WERI-Rb-1 (cell line): Measurements from ENCODE around the gene MDFI.

Experiments used
- DNase-seq: peaks from one replicate; pipeline ENCODE4 v3.0.0-alpha.2; 2020
- H3K27ac ChIP-seq: fragments of 250-450 bp; sonication (Bioruptor Pico); 2 replicates; pipeline ENCODE4 v1.5.1; 2020; ENCODE audit warnings: mild to moderate bottlenecking, moderate library complexity
- H3K27me3 ChIP-seq: fragments of 250-450 bp; sonication (Bioruptor Pico); 2 replicates; pipeline ENCODE4 v1.5.1; 2021; ENCODE audit warnings: mild to moderate bottlenecking, low read depth, moderate library complexity; ENCODE audit not compliant: insufficient read depth, severe bottlenecking
- H3K36me3 ChIP-seq: fragments of 250-450 bp; sonication (Bioruptor Pico); 2 replicates; pipeline ENCODE4 v1.5.1; 2020; ENCODE audit warnings: mild to moderate bottlenecking, moderate library complexity
- H3K4me3 ChIP-seq: 2 replicates; pipeline ENCODE4 v1.5.1; 2011; ENCODE audit warnings: low read depth, mild to moderate bottlenecking, control low read depth, low read length
- H3K9me3 ChIP-seq: fragments of 250-450 bp; sonication (Bioruptor Pico); 2 replicates; pipeline ENCODE4 v1.5.1; 2021; ENCODE audit warnings: mild to moderate bottlenecking, moderate library complexity; ENCODE audit not compliant: severe bottlenecking
- TF ChIP-seq, protein P1 (sequence below): IDR thresholded peaks from 2 replicates; pipeline ENCODE4 v1.5.1; 2011; ENCODE audit warnings: low read depth, mild to moderate bottlenecking, control low read depth, inconsistent platforms, low read length

Gene MDFI

DNA sequence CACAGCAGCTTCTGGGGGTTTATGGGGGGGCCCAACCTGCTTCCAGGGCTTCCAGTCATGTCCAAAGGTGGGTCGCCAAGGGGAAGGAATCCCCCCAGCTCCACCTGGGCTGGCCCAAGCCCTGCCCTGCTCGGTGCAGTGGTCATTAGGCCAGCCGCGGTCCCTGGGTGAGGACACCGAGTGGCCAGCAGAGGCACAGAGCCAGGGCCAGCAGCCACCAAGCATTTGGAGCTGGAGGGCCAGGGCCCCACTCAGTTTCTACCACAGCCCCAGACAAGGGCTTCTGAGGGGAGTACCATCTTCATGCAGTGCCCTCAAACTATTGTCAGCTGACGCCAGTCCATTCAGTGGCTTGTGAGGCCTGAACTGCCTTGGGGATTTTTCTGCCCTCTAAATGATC lies 57.6 kb downstream of the MDFI start:
- no peak overlapping the region for H3K4me3 ChIP-seq
- DNase-seq: no peak
- H3K27ac ChIP-seq: no peak overlapping the region
- H3K36me3 ChIP-seq: no peaks in the 10 kb centered on the region
- no peaks in the 10 kb centered on the region for H3K9me3 ChIP-seq
- TF ChIP-seq, protein P1, sequence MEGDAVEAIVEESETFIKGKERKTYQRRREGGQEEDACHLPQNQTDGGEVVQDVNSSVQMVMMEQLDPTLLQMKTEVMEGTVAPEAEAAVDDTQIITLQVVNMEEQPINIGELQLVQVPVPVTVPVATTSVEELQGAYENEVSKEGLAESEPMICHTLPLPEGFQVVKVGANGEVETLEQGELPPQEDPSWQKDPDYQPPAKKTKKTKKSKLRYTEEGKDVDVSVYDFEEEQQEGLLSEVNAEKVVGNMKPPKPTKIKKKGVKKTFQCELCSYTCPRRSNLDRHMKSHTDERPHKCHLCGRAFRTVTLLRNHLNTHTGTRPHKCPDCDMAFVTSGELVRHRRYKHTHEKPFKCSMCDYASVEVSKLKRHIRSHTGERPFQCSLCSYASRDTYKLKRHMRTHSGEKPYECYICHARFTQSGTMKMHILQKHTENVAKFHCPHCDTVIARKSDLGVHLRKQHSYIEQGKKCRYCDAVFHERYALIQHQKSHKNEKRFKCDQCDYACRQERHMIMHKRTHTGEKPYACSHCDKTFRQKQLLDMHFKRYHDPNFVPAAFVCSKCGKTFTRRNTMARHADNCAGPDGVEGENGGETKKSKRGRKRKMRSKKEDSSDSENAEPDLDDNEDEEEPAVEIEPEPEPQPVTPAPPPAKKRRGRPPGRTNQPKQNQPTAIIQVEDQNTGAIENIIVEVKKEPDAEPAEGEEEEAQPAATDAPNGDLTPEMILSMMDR: no peak; the same call in 1 of the 2 replicates
- no peaks in the 10 kb centered on the region for H3K27me3 ChIP-seq

DNA sequence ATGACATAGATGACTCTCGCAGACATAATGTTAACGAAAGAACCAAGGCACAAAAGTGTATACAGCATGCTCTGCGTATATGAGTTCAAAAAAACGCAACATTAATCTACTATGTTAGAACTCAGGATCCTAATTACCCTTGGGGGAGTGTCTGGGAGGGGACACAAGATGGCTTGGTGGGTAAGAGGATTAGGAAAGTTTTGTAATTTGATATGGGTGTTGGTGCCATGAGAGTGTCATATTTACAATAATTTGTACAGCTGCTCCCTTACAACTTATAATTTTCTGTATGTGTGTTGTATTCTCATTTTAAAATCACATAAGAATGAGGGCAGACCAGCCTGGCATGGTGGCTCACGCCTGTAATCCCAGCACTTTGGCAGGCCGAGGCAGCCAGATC lies 58.5 kb downstream of the MDFI start:
- no peaks in the 10 kb centered on the region for H3K27me3 ChIP-seq
- no peaks in the 10 kb centered on the region for H3K36me3 ChIP-seq
- no peak overlapping the region for H3K4me3 ChIP-seq
- TF ChIP-seq, protein P1: no peak
- DNase-seq: no peak
- no peaks in the 10 kb centered on the region for H3K9me3 ChIP-seq
- H3K27ac ChIP-seq: no peak overlapping the region

DNA sequence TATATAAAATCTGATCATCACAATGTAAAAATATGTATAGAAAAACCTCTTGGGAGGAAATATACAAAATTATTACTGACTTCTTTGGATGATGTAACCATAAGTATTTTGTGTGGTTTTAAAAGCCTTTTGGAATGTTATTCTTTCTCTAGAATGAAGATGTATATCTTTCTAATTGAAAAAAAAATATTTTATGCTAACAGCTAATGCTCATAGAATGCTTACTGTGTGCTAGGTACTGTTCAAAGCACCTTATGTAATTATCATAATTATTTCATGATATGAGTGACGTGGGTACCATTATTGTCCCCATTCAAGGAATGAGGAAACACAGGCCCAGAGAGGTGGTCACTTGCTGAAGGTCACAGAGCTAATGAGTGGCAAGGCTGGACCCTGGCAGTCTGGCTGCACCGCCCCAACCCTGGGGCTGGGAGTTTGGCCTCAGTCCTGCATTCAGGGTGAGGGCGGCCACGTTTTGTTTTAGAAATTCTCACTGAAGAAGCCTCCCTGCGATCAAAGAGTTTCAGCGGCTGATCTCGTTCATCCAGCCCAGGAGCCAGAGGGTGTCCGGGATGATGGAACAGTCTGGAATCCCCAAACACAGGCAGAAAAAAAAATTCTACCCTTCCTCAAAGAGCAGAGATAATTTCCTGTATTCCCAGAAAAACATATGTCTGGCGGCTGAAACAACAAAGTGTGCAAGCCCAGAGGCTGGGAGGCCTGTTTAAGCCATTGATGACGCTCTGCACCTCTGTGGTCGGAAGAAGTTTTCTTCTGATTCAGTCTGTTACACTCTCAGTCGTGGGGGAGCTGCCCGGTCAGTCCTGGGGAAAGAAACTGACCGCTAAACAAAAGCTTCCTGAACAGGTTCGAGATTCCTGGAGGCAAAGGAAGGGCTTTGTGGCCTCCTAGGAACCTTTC lies 59.9 kb downstream of the MDFI start:
- Histone ChIP-seq H3K9me3 (no peaks in the 10 kb centered on the region), H3K36me3 (no peaks in the 10 kb centered on the region), H3K27ac (no peak overlapping the region), H3K27me3 (no peaks in the 10 kb centered on the region), H3K4me3 (no peak overlapping the region)
- DNase-seq: no peak
- TF ChIP-seq, protein P1: no peak

DNA sequence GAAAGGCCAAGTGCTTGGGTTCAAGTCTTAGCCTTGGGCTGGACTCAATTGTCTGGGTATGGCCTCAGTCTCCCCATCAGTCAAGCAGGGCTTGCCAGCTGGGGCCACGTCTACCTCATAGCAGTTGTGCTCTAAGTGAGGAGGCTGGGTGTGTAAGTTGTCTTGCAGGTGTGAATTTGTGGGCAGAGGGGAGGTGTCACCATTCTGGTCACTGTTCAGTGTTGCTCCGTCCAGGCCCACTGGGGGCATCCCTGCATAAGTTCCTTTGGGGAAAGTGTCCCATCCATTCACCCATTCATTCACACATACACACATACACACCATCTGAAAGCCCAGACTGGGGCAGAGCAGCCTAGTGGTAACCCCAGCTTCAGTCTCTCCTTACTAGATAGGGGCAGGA lies 60.8 kb downstream of the MDFI start:
- H3K36me3 ChIP-seq: no peaks in the 10 kb centered on the region
- no peak for DNase-seq
- H3K9me3 ChIP-seq: no peaks in the 10 kb centered on the region
- H3K27ac ChIP-seq: no peak overlapping the region
- no peaks in the 10 kb centered on the region for H3K27me3 ChIP-seq
- H3K4me3 ChIP-seq: no peak overlapping the region
- TF ChIP-seq, protein P1: peak; percentile 32; the same call in 1 of the 2 replicates

- Histone ChIP-seq H3K27me3 (no peaks in the 10 kb centered on the region), H3K27ac (no peak overlapping the region), H3K9me3 (no peaks in the 10 kb centered on the region), H3K4me3 (no peak overlapping the region), H3K36me3 (no peaks in the 10 kb centered on the region)
- TF ChIP-seq, protein P1: peak; percentile 41
- DNase-seq: no peak
These were observed 62.4 kb downstream of the MDFI start for GRCh38 chr6:41700463-41701347.
